ENCODE data around the gene SEZ6L.

The SEZ6L gene

GRCh38 chr22:26169315-26170111 is at the start of gene SEZ6L:
Gene SEZ6L (plus strand): TSS chr22:26169462. CDS start chr22:26169670, 208 bp downstream.
- DNase-seq = no peak

DNA sequence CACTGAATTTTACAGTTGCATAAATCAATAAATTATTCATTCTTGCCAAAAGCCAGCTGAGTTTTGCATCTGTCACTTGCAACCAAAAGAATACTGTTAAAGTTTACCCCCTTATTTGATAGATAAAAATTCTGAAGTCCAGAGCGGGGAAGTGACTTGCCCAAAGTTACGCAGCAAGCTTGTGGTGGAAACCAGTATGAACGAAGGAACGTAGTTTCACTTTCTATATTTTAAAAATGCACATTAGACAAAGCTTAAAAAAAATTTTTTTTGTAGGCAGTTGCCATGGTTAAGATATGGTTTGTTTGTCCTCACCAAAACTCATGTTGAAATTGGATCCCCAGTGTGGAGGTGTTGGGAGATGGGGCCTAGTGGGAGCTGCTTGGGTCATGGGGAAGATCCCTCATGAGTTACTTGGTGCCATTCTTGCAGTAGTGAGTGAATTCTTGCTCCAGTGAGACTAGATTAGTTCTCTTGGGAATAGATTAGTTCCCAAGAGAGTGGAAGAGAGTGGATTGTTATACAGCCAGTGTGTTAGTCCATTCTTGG is 46.3 kb upstream of the SEZ6L start:
- no peak for DNase-seq

GRCh38 chr22:26124991-26125725 is 44.1 kb upstream of the SEZ6L start:
- DNase-seq = no peak

GRCh38 chr22:26127126-26127525 is 42.1 kb upstream of the SEZ6L start:
- DNase-seq = no peak

DNA sequence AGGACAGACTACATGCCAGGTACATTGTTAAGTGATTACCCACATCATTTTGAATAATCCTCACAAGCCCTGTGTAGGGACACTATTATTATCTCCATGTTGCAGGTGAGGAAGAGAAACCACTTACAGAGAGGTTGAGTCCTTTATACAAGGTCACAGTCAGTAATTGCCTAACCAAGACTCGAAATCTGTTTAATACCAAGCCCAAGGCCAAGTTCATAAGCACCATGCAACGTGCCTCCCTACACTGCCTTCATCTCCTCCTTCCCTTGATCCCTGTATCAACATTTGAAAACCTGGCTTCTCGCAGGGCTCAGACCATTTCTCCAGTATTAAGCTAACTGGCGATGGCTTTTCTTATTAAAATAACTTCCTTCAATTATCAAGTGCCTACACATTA is 41.7 kb upstream of the SEZ6L start:
- no peak for DNase-seq

DNA sequence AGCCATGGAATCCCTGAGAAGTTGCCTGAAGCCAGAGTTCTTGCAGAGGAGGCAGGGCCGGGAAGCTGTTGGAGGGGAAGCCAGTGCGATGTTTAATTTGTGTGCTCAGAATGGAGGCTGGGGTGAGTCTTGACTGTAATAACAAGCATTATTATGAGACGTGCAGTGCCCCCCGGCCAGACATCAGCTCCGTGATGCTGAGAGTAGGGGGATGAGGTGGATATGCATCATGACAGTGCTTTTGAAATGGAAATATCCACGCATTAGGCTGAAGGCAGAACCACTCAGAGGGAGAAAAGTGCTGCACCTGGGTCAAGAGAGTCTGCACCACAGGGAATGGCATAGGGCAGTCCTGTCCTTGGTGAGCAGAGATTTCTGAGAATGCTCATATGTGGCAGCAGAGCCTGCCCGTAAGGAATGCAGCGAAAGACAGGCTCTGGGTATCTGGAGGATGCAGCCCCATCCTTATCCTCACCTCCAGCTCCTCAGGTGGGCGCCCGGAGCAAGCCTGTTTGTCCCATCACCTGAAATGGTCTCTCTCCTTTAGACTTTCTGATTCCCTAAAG is 37.6 kb upstream of the SEZ6L start:
- DNase-seq = no peak

- peak; percentile 26 for DNase-seq
Observed at GRCh38 chr22:26134654-26135330, 34.5 kb upstream of the SEZ6L start.

DNA sequence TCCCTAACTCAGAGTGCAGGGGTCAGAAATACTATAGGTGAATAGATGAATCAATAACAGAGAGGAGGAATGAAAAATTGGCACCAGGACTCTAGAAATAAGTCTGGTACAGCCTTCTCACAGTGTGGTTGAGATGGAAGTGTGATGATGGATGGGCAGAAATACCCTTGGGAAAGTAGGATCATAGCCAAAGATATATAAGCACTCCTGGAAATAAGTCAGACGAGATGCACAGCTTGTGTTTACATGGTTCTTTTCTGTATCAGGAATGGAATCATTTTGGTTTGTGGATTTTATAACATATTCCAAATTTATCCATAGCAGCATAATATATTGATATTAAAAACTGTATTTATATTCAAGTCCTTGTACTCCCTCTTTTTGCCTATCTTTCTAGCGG is 33.5 kb upstream of the SEZ6L start:
- no peak for DNase-seq

DNA sequence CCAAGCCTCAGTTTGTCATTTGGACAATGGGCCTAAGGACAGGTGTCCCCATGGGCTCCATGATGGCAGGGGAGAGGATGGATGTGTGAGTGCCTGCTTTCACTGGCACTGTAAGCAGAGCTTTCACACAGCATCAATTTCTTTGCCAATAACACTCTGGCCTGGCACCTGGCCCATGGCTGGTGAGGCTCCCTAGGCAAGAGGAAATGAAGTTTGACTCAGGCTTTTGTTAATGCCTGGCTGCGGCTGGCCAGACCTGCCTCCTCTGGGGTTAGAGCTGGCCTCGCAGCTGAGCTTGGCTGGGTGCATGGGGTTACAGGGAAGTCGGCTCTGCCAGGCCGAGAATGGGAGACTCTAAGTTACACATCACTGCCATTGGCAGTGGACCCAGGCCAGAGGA is 30.0 kb upstream of the SEZ6L start:
- DNase-seq = no peak

DNA sequence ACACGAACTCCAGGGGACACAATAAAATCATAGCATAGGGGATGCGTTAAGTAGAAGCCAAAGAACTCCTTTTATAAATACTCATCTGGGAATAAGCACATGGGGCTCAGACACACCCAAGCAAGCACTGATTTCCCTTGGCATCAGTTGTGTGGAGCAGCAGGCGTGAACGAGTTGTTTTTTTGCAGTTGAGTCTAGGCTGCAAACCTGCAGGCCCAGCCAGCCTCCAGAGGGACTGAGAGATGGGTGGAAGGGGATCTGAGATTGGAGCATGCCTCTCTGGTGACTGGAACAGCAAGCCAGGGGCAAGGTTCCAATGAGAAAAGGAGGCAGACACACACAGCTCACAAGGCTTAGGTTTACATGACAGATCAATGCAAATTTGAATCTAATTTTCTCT is 27.4 kb upstream of the SEZ6L start:
- no peak for DNase-seq

DNA sequence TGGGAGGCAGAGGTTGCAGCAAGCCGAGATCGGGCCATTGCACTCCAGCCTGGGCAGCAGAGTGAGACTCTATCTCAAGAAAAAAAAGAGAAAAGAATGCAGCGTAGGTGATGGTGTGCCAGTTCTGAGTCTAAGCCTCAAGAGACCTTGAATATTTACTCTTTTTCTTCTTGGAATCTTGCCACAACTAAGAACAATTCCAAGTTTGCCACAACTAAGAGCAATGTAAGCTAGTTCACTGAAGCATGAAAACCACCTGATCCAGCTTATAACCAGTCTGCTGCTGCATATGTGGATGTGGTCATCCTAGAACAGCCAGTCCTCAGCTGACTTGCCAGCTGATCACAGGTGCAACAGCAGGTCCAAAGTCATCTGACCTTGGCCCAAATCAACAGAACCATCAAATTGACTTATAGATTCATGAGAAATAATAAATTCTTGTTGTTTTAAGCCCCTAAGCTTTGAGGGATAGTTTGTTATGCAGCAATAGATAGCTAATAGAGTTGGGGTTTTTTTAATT is 25.4 kb upstream of the SEZ6L start:
- DNase-seq = no peak

DNA sequence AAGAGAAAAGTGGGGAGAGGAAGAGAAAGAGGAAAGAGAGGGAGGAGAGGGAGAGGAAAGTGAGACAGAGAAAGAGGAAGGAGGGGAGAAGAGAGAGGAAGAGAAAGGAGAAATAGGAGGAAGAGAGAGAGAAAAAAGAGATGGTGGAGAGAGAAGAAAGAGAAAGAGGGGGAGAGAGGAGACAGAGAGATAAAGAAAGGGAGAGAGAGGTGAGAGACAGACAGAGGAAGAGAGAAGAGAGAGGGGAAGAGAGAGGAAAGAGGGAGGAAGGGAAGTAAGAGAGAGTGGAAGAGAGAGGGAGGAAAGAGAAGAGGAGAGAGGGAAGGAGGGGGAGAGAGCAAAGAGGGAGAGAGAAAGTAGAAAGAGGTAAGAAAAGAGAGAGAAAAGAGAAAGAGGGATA is 9.4 kb upstream of the SEZ6L start:
- DNase-seq = no peak

DNA sequence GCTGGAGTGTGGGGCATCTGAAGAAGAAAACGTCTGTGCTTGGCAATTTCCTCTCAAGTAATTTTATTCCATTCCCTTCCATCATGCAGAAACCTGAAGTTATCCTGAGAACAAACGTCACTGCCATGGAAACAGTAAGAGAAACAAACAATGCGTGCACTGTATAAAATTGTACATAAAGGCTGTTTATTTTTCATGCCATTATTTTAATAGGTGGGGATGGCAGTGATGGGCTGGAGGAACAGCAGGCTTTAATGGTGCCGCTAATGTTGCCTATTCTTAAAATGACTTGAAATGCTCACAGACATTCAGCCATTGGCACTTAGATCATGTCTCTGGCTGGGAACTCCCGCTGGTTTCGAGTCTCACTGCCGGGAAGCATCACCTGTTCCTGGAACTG is 7.5 kb upstream of the SEZ6L start:
- DNase-seq = no peak

DNA sequence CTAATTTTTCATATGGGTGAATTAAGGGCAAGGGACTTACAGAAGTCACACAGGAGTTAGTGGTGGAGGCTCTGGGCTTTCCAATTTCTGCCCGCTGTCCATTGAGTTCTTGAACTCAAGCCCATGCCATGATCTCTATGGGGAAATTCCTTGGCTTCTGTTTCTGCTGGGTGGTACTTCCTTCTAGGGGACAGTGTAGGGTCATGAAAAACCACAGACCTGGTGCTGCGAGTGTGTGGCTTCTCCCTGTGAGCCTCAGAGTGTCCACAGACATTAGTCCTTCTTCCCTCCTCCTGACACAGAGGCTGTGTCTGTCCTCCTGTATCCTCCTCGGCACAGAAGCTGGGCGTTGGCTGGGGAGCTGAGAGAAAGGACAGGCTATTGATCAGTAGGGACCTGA is 6.3 kb upstream of the SEZ6L start:
- DNase-seq = no peak

- no peak for DNase-seq
Observed at GRCh38 chr22:26164174-26164573, 5.1 kb upstream of the SEZ6L start.

GRCh38 chr22:26168330-26168851 is 871 bp upstream of the SEZ6L start:
- no peak for DNase-seq

GRCh38 chr22:26168939-26169314 is 335 bp upstream of the SEZ6L start:
- no peak for DNase-seq

DNA sequence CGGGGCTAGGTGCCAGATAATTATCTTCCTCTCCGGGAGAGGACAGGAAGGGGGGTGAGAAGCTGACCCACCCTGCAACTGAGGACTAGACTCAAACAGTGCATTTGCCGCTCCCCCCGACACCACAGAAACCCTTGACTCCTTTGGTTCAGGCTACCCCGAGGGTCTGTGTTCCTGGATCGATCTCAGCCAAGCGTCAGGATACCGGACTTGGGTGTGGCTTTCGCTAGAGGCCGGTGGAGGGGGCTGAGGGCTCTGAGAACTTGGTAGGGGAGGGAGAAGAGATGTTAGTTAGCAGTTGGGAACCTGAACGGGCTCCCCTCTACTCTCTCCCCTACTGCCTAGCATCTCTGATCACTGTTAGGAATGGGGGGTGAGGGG is 840 bp downstream of the SEZ6L start:
- DNase-seq = no peak

DNA sequence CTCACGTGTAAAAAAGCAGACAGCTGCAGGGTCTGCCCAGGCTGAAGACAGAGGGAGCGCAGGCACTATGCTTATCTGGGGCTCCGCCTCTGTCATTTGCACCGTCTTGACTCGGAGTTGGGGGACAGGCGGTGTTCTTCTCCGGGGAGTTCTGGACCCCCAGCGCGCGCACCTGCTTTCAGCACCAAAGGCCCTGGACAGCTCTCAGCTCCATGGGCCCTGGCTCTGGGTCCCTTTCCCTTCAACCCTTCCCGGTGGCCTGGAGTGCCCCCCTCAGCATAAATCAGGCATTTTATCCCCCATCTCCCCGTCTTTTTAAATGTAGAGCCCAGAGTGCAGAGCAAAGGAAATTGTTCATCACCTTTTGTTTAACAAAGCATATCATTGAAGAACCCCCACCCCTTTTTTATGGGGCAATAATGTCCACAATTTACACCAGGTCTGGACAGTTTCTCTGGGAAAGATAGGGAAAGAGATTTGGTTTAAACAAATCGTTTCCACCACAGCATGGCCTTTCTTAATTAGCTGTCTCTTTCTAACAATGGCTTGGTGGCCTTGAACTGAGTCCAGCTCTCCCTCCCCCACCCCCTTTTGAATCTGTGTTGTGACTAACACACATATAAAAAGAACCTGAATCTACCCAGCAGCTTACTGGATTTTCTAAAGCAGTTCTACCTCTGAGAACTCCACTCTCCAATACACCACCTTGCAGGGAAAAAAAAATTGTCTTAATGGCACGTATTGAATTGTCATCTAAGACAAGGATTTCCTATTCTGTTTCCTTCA is 1.7 kb downstream of the SEZ6L start:
- DNase-seq = peak; percentile 26

- peak; percentile 63 for DNase-seq
Observed at GRCh38 chr22:26172389-26172990, 3.2 kb downstream of the SEZ6L start.

- no peak for DNase-seq
Observed at GRCh38 chr22:26174280-26174679, 5.0 kb downstream of the SEZ6L start.

DNA sequence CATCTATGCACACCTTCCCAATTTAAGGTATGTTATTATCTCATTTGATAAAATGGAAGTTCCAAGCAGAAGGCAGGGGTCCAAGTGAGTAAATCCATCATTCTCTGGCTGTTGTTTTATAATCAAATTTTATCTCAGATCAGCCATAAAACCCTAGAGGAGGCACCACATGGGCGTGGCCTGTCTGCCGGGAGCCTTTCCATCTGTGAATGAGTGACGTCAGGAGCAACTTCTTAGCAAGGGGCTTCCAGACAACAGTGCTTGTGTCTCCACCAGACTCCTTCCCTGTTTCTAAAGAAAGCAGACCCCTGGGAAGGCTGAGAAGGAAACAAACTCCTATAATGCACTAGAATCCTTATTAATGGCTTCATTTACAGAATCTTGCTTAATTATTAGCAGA is 13.5 kb downstream of the SEZ6L start:
- no peak for DNase-seq
